Measurements from ENCODE around the gene CRELD2.

The CRELD2 gene

GRCh38 chr22:49893025-49893424, 25.4 kb upstream of the CRELD2 start:
- no peak for DNase-seq (ENCODE audit: extremely low spot score)
- TF ChIP-seq FOXM1 (IDR thresholded peaks at IDR 0.05; ENCODE audit: borderline replicate concordance) (no peak), ELF4 (IDR thresholded peaks at IDR 0.05) (no peak), NFRKB (IDR thresholded peaks at IDR 0.05) (no peak), BHLHE40 (IDR thresholded peaks at IDR 0.05; ENCODE audit: borderline replicate concordance) (no peak), TARDBP (IDR thresholded peaks at IDR 0.05) (no peak), CTBP1 (IDR thresholded peaks at IDR 0.05; ENCODE audit: borderline replicate concordance) (no peak), SUZ12 (IDR thresholded peaks at IDR 0.05) (no peak)
- ChIA-PET POLR2A (no interaction called here), CTCF (no interaction called here)

GRCh38 chr22:49894322-49895054, 23.9 kb upstream of the CRELD2 start:
- CTCF ChIA-PET = no interaction called here
- DNase-seq (ENCODE audit: extremely low spot score) = no peak
- TF ChIP-seq TARDBP (IDR thresholded peaks at IDR 0.05) = no peak
- no peak for TF ChIP-seq FOXM1 (IDR thresholded peaks at IDR 0.05; ENCODE audit: borderline replicate concordance)
- no peak for TF ChIP-seq NFRKB (IDR thresholded peaks at IDR 0.05)
- no peak for TF ChIP-seq HDGF (IDR thresholded peaks at IDR 0.05; ENCODE audit: borderline replicate concordance)
- no peak for TF ChIP-seq SUZ12 (IDR thresholded peaks at IDR 0.05)
- no peak for TF ChIP-seq ZNF384 (IDR thresholded peaks at IDR 0.05)
- no peak for TF ChIP-seq ELF4 (IDR thresholded peaks at IDR 0.05)
- TF ChIP-seq ARNT (IDR thresholded peaks at IDR 0.05) = no peak
- no peak for TF ChIP-seq FOXA1 (IDR thresholded peaks at IDR 0.05)
- no peak for TF ChIP-seq LEF1 (IDR thresholded peaks at IDR 0.05; ENCODE audit: borderline replicate concordance)
- no peak for TF ChIP-seq FOXK2 (IDR thresholded peaks at IDR 0.05)
- TF ChIP-seq BHLHE40 (IDR thresholded peaks at IDR 0.05; ENCODE audit: borderline replicate concordance) = no peak
- no peak for TF ChIP-seq CTBP1 (IDR thresholded peaks at IDR 0.05; ENCODE audit: borderline replicate concordance)
- no peak for TF ChIP-seq SP1 (IDR thresholded peaks at IDR 0.05)
- no peak for TF ChIP-seq L3MBTL2 (conservative IDR thresholded peaks at IDR 0.05)
- no peak for TF ChIP-seq PKNOX1 (IDR thresholded peaks at IDR 0.05)
- POLR2A ChIA-PET = no interaction called here

- TF ChIP-seq ARNT (IDR thresholded peaks at IDR 0.05) (no peak), FOXA1 (IDR thresholded peaks at IDR 0.05) (no peak), NFRKB (IDR thresholded peaks at IDR 0.05) (no peak), FOXK2 (IDR thresholded peaks at IDR 0.05) (no peak), ZNF384 (IDR thresholded peaks at IDR 0.05) (no peak), FOXM1 (IDR thresholded peaks at IDR 0.05; ENCODE audit: borderline replicate concordance) (no peak), LEF1 (IDR thresholded peaks at IDR 0.05; ENCODE audit: borderline replicate concordance) (no peak)
- no peak for DNase-seq (ENCODE audit: extremely low spot score)
- ChIA-PET POLR2A (interaction anchor here (0.6 kb wide), 1 partner anchor 337 kb away, joined by 3 read pairs; no protein-coding TSS in a partner anchor), CTCF (interaction anchor here (0.6 kb wide), 1 partner anchor 295 kb away, joined by 4 read pairs; no protein-coding TSS in a partner anchor)
These were observed 22.2 kb upstream of the CRELD2 start for GRCh38 chr22:49896201-49896600.

GRCh38 chr22:49897015-49897684, 21.3 kb upstream of the CRELD2 start:
- TF ChIP-seq PKNOX1 (IDR thresholded peaks at IDR 0.05) (no peak), ELF4 (IDR thresholded peaks at IDR 0.05) (no peak), HDGF (IDR thresholded peaks at IDR 0.05; ENCODE audit: borderline replicate concordance) (no peak), FOXK2 (IDR thresholded peaks at IDR 0.05) (no peak), ZNF384 (IDR thresholded peaks at IDR 0.05) (no peak), CTBP1 (IDR thresholded peaks at IDR 0.05; ENCODE audit: borderline replicate concordance) (no peak), LEF1 (IDR thresholded peaks at IDR 0.05; ENCODE audit: borderline replicate concordance) (no peak), FOXM1 (IDR thresholded peaks at IDR 0.05; ENCODE audit: borderline replicate concordance) (no peak), NFRKB (IDR thresholded peaks at IDR 0.05) (no peak), ARNT (IDR thresholded peaks at IDR 0.05) (no peak)
- ChIA-PET CTCF (no interaction called here), POLR2A (no interaction called here)
- DNase-seq (ENCODE audit: extremely low spot score) = no peak

GRCh38 chr22:49899530-49899929, 18.9 kb upstream of the CRELD2 start:
- CTCF ChIA-PET = no interaction called here
- TF ChIP-seq L3MBTL2 (conservative IDR thresholded peaks at IDR 0.05) (no peak), NFRKB (IDR thresholded peaks at IDR 0.05) (no peak), LEF1 (IDR thresholded peaks at IDR 0.05; ENCODE audit: borderline replicate concordance) (no peak), ZNF384 (IDR thresholded peaks at IDR 0.05) (no peak), HDGF (IDR thresholded peaks at IDR 0.05; ENCODE audit: borderline replicate concordance) (no peak), BHLHE40 (IDR thresholded peaks at IDR 0.05; ENCODE audit: borderline replicate concordance) (no peak), ARNT (IDR thresholded peaks at IDR 0.05) (no peak), SP1 (IDR thresholded peaks at IDR 0.05) (no peak), ELF4 (IDR thresholded peaks at IDR 0.05) (no peak), TARDBP (IDR thresholded peaks at IDR 0.05) (no peak), FOXK2 (IDR thresholded peaks at IDR 0.05) (no peak), FOXM1 (IDR thresholded peaks at IDR 0.05; ENCODE audit: borderline replicate concordance) (no peak), SUZ12 (IDR thresholded peaks at IDR 0.05) (no peak), FOXA1 (IDR thresholded peaks at IDR 0.05) (no peak), CTBP1 (IDR thresholded peaks at IDR 0.05; ENCODE audit: borderline replicate concordance) (no peak), PKNOX1 (IDR thresholded peaks at IDR 0.05) (no peak)
- POLR2A ChIA-PET = interaction anchor here (0.9 kb wide), 1 partner anchor 17 kb away, joined by 3 read pairs; no protein-coding TSS in a partner anchor
- DNase-seq (ENCODE audit: extremely low spot score) = no peak
